ENCODE measurements around the gene TNFRSF4.

Gene TNFRSF4

DNA sequence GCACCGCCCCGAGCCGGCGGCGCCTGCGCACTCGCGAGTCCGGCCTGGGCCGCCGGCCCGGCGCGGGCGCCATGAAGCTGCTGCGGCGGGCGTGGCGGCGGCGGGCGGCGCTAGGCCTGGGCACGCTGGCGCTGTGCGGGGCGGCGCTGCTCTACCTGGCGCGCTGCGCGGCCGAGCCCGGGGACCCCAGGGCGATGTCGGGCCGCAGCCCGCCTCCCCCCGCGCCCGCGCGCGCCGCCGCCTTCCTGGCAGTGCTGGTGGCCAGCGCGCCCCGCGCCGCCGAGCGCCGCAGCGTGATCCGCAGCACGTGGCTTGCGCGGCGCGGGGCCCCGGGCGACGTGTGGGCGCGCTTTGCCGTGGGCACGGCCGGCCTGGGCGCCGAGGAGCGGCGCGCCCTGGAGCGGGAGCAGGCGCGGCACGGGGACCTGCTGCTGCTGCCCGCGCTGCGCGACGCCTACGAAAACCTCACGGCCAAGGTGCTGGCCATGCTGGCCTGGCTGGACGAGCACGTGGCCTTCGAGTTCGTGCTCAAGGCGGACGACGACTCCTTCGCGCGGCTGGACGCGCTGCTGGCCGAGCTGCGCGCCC, 18.3 kb upstream of the TNFRSF4 start, which contains the start of gene B3GALT6:
Gene B3GALT6, plus strand, starts transcription at position 30 of the 588 bp plus-strand sequence. Its CDS starts 42 bp downstream, at position 72.
- no peak for FAIRE-seq

GRCh38 chr1:1231400-1232207, 17.7 kb upstream of the TNFRSF4 start, which contains the start of gene SDF4:
TSS of gene SDF4 (minus strand) at chr1:1232001. CDS start at chr1:1228772, 3,229 bp downstream.
- no peak for FAIRE-seq

GRCh38 chr1:1230656-1231399, 16.9 kb upstream of the TNFRSF4 start:
- peak; percentile 48 for FAIRE-seq

GRCh38 chr1:1229770-1230169, 15.8 kb upstream of the TNFRSF4 start:
- no peak for FAIRE-seq

DNA sequence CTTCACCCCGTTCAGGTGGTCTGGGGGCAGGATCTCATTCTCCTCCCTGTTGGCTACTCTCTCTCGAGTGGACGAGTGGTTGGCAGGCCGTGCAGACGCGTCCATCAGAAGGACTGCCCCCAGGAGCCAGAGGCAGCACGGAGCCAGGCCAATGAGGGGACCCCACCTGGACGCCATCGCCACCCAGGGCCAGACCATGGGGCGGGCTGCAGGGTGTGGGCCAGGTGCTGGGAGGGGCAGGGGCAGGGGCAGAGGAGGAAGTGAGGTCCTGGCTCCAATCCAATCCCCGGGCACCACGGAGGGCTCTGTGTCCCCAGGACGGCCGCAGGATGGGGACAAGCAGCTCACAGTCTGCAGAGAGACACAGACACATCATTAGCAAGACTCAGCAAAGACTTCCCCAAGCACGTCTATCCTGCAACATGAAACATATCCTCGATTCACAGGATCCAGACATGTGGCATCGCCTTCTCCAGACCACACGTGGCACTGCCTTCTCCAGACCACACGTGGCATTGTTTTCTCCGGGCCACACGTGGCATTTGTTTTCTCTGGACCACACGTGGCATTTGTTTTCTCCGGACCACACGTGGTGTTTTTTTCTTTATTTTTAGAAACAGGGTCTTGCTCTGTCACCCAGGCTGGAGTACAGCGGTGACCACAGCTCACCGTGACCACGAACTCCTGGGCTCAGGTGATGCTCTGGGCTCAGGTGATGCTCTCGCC, 14.8 kb upstream of the TNFRSF4 start:
- FAIRE-seq = no peak

DNA sequence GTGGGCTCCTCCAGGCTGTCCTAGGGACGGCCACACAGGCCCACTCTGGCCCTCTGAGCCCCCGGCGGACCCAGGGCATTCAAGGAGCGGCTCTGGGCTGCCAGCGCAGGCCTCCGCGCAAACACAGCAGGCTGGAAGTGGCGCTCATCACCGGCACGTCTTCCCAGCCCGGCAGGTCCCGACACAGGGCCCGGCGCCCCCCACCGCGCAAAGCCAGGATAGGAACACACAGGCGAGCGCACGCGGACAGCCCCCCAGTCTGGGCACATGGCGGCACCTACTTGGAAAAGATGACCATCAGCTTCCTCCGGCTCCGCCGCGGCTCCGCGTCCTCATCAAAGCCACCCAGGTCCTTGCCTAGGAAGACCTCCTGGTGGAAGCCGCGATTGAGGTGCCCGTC, 14.2 kb upstream of the TNFRSF4 start:
- FAIRE-seq = no peak

DNA sequence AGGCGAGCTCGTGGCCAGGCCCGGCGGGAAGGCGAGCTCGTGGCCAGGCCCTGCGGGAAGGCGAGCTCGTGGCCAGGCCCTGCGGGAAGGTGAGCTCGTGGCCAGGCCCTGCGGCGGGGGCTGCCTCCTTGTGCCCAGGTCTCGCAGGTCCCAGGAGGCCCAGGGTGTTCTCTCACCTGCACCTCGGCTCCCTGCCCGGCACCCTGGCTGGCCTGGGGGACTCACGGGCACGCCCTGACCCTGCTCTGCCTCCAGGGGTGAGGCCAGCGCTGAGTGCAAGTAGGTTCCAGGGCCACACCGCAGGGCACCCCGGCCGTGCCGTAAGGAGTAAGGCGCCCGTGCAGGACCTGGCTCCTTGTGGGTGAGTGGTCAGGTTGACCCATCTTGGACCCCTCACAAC, 13.4 kb upstream of the TNFRSF4 start:
- no peak for FAIRE-seq

DNA sequence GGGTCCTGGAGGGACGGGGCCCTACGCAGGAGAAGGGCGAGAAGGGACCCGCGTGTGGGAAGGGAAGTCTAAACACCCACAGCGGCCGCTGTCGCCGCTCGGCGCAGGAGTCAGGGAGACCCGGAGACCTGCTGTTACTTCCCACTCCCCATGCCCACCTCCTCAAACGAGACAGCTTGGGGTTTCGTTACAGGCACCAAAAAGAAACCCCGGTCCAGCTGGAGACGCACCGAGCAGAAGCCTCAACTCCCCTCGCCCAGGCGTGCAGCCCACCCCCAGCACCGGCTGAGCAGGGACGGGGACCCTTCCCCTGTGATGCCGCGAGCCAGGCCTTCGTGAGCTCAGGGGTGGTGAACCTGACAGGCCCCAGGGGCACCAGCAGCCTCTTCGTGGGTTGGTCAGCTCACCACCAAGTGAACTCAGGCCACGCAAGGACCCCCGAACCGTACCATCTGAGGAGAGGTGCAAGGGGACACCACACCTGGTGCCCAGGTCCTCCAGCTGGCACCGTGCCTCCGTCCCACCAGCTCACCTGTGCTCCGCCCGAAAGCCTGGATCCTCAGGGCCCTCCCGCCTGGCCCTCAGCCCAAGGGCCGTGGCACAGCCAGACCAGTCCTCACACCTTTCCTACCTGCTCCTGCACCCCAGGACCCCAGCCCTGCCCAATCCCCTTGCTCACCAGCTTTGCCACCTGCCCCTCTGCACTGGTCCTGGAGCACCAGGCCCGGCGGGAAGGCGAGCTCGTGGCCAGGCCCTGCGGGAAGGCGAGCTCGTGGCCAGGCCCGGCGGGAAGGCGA, 12.8 kb upstream of the TNFRSF4 start:
- no peak for FAIRE-seq

GRCh38 chr1:1225913-1226312, 12.0 kb upstream of the TNFRSF4 start:
- FAIRE-seq = no peak

DNA sequence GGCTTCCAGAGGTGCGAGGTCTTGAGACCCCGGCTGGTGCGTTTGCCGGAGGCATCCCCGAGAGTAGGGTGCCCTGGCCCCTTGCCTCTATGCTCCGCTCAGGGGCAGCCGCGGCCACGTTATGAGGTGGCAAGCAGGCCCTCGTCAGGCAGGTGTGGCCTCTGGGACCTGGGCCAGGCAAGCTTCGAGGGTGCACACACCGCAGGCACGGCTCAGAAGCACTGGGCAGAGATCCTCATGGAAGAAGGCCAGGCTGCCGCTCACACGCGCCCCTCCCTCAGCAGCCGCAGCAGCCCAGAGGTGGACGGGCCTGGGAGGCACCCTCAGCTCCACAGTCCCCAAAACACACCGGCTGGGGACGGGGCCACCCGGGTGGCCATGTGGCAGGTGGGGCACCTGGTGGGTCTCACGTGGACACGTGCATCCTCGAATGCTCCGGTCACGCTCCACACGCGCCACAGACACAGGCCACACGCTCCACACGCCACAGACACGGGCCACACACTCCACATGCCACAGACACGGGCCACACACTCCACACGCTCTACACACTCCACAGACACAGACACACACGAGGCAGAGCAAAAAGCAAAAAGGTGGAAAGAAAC, 11.4 kb upstream of the TNFRSF4 start:
- FAIRE-seq = no peak

DNA sequence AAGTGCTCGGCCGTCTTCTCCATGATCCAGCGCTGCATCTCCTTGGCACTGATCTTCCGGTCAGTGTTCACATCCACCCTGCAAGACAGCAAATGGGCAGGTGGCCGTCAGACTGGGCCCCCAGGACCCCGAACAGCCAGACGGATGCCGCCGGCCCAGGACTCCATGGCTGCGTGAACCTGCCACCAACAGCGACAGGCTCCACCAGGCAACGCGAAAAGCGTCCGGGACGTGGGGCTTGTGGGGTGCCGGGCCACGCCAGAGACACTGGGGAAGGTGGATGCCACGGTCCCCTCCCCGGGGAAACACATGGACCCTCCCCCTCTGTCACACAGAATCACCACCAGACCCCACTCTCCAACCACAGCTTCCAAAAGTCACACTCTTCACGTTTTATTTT, 9.9 kb upstream of the TNFRSF4 start:
- no peak for FAIRE-seq

GRCh38 chr1:1223321-1223720, 9.4 kb upstream of the TNFRSF4 start:
- FAIRE-seq = no peak

GRCh38 chr1:1222575-1223225, 8.7 kb upstream of the TNFRSF4 start:
- no peak for FAIRE-seq

DNA sequence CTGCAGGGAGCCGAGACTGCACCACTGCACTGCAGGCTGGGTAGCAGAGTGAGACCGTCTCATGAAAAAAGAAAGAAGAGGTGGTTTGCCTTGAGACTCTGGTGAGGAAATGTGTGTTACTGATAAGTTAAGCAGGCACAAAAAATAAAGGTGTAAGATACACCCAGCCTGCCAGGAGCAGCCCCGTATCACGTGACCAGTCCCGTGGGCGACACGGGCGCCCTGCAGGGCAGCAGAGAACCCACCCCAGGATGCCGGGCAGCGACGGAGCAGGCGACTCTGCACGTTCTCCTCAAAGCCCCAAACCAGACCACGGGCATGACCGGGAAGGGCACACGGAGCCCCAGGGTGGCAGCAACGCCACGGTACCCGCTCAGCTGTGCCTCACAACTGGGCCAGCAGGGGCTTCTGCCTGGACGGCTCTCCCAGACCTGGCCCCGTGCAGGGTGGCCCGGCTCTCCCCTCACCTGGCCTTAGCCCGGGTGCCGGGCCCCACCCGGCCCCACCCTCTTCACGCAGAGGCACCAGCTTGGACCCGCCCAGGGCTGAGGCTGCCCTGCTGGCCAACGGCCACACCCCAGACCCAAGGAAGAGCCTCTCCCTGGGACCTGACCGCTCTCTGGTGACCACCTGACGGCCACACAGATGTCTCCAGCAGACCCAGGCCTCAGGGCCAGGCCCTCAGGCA, 8.1 kb upstream of the TNFRSF4 start:
- no peak for FAIRE-seq

- no peak for FAIRE-seq
Measured at GRCh38 chr1:1220197-1220596, 6.2 kb upstream of the TNFRSF4 start.

DNA sequence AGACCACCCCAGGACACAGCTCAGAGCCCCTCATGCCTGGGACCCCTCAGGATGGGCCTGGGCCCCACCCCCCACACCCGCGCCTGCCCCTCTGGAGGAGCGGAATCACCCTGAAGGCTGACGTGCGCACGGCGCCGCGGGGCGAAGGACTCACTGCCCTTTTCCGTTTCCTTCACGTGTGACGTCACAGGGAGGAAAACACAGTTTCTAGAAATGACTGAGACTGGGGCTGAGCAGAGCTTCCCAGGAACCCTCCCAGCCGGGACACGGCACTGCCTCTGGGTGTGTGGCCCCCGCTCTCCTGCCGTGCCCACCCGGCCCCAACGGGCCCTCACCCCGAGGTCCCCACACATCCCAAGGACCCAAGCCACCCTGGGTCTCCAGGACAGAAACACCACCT, 5.4 kb upstream of the TNFRSF4 start:
- FAIRE-seq = no peak

- no peak for FAIRE-seq
Measured at GRCh38 chr1:1218524-1219200, 4.7 kb upstream of the TNFRSF4 start.

DNA sequence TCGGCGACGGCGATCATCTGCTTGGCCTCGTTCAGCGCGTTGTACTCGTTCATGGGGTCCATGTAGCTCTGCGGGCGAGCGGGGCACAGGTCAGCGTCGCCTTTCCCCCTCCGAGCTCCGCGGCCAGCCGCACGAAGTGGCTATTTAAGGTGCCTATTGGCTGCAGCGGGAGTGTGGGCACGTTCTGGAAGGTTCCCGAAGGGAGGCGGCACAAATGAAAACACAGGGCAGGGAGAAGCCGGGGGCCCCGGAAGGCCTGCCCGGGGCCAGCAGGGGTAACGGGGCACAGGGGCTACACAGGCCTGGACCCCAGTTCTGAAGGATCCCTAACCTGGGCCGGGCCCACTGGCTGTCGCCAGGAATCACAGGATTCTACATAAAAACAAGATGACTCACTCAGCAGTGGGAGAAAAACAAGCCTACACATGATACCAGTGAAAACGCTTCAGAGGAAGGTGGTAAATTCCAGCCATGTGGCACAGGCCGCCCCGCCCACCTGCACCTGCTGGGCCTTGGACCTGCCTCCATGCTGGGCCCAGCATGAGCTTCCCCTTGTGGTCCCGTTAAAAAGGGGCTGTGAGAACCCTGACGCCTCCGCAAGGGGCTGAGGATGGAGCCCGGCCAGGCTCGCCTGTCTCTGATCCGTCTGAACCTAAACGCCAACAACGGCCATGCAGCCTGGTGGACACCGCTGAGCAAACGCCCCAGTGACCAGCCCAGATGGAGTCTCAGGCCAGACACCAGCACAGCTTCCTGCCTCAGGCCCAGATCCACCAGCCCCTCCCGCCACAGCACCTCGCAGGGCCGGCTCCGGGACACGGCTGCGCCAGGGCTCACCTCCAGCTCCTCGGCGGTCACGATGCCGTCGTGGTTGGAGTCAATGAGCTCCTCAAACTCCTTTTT, 3.9 kb upstream of the TNFRSF4 start:
- FAIRE-seq = no peak

Data from A204.1 (cell line).